ENCODE data around the gene PNPLA3. TPM values are rescaled to one million over a fixed set of nuclear protein-coding genes. Genes with fewer than 3 reads are reported as not detected.

Gene PNPLA3
- total RNA-seq, 6 experiments from 2014 or later = 17.5 to 66.8 (median 60.3) TPM

DNA sequence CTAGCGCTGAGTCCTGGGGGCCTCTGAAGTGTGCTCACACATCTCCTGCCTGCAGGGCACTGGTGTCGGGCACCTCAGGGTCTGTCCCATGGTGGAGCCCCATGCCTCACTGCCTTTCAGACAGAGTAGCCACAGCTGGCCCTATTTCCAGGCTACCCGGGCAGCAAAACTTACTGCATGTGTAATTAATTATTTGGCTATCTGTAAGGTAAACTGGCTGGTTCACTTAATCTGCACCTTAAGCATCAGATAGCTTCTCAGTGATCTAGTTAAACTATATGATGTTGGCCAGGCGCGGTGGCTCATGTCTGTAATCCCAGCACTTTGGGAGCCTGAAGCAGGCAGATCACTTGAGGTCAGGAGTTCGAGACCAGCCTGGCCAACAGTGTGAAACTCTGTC lies 5.3 kb downstream of the PNPLA3 start:
- Histone ChIP-seq H3K4me3 (peak overlapping the region in 1 of 3 donors; percentile 44), H3K4me1 (peaks cover 0 to 47% (median 17%) of the 10 kb centered on the region in 4 donors), H3K27me3 (no peaks in the 10 kb centered on the region), H3K9me3 (no peaks in the 10 kb centered on the region), H3K36me3 (peaks cover 0 to 59% (median 31%) of the 10 kb centered on the region in 4 donors), H3K27ac (peak overlapping the region in 1 of 3 donors; percentile 93)
- DNase-seq = no peak
- TF ChIP-seq, protein P1, sequence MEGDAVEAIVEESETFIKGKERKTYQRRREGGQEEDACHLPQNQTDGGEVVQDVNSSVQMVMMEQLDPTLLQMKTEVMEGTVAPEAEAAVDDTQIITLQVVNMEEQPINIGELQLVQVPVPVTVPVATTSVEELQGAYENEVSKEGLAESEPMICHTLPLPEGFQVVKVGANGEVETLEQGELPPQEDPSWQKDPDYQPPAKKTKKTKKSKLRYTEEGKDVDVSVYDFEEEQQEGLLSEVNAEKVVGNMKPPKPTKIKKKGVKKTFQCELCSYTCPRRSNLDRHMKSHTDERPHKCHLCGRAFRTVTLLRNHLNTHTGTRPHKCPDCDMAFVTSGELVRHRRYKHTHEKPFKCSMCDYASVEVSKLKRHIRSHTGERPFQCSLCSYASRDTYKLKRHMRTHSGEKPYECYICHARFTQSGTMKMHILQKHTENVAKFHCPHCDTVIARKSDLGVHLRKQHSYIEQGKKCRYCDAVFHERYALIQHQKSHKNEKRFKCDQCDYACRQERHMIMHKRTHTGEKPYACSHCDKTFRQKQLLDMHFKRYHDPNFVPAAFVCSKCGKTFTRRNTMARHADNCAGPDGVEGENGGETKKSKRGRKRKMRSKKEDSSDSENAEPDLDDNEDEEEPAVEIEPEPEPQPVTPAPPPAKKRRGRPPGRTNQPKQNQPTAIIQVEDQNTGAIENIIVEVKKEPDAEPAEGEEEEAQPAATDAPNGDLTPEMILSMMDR (IDR thresholded peaks at IDR 0.05) = no peak
- no peak for TF ChIP-seq POLR2A (IDR thresholded peaks at IDR 0.05)
- intact Hi-C loops (cut with DNase I) = no loop called here
- 79% methylated on average over 4 of the region's 6 CpGs for WGBS (ENCODE audit: insufficient coverage, low coverage, low lambda C conversion rate, missing lambda C conversion rate)
- ATAC-seq = no peak

DNA sequence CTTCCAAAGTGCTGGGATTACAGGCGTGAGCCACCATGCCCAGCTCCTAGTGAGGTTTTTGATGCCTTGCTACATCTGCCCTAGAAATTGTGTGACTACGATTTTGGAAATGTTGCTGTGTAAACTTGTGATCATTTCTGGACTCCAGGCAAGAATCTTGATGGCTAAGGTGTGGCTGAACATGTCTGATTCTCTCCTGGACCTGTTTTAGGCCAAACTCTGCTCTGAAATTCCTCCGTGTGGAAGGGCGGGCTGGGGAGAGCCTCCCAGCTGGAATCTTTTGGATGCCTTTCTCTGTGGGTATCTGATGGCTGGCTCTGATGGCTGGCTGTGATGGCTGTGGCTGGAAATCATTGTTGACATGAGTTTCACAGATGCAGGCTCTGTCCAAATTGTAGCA lies 8.2 kb downstream of the PNPLA3 start:
- H3K27ac ChIP-seq = no peak overlapping the region
- WGBS (ENCODE audit: insufficient coverage, low coverage, low lambda C conversion rate, missing lambda C conversion rate) = 89% methylated on average over 4 of the region's 4 CpGs
- no peak overlapping the region for H3K4me3 ChIP-seq
- no peak for DNase-seq
- no peaks in the 10 kb centered on the region for H3K27me3 ChIP-seq
- no peak for ATAC-seq
- peaks cover 0 to 81% (median 40%) of the 10 kb centered on the region in 4 donors for H3K36me3 ChIP-seq
- H3K9me3 ChIP-seq = no peaks in the 10 kb centered on the region
- peaks cover 0 to 35% (median 12%) of the 10 kb centered on the region in 4 donors for H3K4me1 ChIP-seq
- intact Hi-C loops (cut with DNase I) = no loop called here
- TF ChIP-seq, protein P1 (IDR thresholded peaks at IDR 0.05) = no peak
- TF ChIP-seq POLR2A (IDR thresholded peaks at IDR 0.05) = no peak

DNA sequence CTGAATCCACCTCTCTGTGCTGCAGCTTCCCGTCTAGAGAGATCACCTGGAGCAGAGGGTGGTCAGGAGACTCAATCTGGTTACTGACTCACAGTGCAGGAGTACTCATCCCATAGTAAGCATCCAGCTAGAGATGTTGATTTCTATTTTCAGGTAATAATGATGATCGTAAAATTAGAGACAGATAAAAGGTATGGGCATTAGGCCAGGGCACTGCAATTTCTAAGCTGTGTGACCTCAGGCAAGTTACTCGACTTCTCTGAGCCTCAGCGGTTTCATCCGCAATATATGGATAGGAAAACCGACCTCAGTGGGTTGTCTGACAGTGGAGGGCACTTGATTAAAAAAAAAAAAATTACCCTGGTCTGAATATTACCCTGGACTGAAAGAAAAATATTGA lies 17.8 kb downstream of the PNPLA3 start:
- H3K27ac ChIP-seq = no peak overlapping the region
- ATAC-seq = no peak
- no peak for DNase-seq
- intact Hi-C loops (cut with DNase I) = no loop called here
- H3K36me3 ChIP-seq = peaks cover 0 to 97% (median 47%) of the 10 kb centered on the region in 4 donors
- H3K4me3 ChIP-seq = no peak overlapping the region
- 78% methylated on average over 5 of the region's 6 CpGs for WGBS (ENCODE audit: insufficient coverage, low coverage, low lambda C conversion rate, missing lambda C conversion rate)
- H3K27me3 ChIP-seq = no peaks in the 10 kb centered on the region
- no peaks in the 10 kb centered on the region for H3K4me1 ChIP-seq
- TF ChIP-seq POLR2A (IDR thresholded peaks at IDR 0.05) = no peak
- TF ChIP-seq, protein P1 (IDR thresholded peaks at IDR 0.05) = no peak
- no peaks in the 10 kb centered on the region for H3K9me3 ChIP-seq

DNA sequence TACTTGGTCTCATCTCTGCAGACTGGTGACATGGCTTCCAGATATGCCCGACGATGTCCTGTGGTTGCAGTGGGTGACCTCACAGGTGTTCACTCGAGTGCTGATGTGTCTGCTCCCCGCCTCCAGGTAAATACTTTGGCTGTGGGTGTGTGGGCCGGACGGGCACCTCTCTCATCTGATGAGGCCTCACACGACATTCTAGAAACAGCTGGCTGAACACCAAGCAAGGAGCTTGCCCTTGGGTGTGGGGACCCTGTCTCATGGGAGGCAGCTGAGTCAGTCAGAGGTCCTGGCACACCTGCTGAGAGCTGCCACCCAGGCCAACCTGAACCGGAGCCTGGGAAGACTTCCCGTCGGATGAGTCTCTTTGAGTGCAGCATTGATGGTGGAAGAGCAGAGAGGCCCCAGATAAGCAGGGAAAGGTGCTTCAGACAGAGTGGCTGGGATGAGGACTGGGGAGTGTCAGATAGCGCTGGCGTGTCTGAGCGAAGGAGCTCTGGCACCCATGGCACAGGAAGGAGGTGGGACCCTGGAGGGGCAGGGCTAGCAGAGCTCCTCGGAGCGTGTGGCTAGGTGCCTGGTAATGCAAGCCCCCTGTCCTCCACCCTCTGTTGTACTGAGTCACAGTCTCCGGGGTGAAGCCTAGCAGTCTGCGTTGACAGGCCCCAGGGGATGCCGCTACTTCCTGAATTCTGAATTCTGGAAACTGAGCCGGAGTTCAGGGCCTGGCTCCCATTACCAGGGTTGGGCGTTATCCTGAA lies 21.2 kb downstream of the PNPLA3 start:
- intact Hi-C loops (cut with DNase I) = no loop called here
- H3K4me3 ChIP-seq = no peak overlapping the region
- no peaks in the 10 kb centered on the region for H3K27me3 ChIP-seq
- TF ChIP-seq, protein P1 (IDR thresholded peaks at IDR 0.05) = no peak
- no peak for TF ChIP-seq POLR2A (IDR thresholded peaks at IDR 0.05)
- 56% methylated on average over 7 of the region's 20 CpGs for WGBS (ENCODE audit: insufficient coverage, low coverage, low lambda C conversion rate, missing lambda C conversion rate)
- H3K36me3 ChIP-seq = peaks cover 0 to 93% (median 36%) of the 10 kb centered on the region in 4 donors
- DNase-seq (no peak), ATAC-seq (peak in 2 of 4 donors; percentile 5 to 19)
- H3K27ac ChIP-seq = no peak overlapping the region
- H3K9me3 ChIP-seq = no peaks in the 10 kb centered on the region
- no peaks in the 10 kb centered on the region for H3K4me1 ChIP-seq
